ENCODE results near the gene CREB3L2. TPM values are rescaled to one million over a fixed set of nuclear protein-coding genes. Genes with fewer than 3 reads are reported as not detected.
"Not testable (repeated sequence)": the region's sequence is repeated elsewhere in the genome, so short reads cannot be mapped to it uniquely, and the experiment has no call there.

Gene CREB3L2
- total RNA-seq, 4 donors from 2014 or later = 7.9 to 19.1 (median 11.7) TPM

DNA sequence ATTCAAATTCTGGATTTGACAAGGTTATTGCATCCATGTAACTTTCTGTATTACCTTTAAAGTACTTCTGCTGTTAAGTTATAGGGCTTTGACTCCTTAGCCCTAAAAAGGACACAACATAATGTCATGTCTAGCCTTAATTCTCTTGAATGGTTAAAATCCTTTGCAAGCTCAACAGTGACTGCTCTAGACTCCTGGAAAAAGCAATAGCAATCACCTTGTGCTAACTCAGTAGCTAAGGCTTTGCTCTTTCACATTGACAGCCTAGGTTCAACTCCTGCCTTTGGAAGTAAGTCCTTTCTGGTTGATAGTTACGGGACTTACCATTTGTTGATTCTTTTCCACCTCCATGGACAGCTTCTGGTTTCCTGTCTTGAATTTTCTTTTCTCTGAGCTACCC lies 16.1 kb upstream of the CREB3L2 start:
- DNase-seq (ENCODE audit: low spot score in 2 of 2) = no peak
- no peak overlapping the region for H3K4me3 ChIP-seq (ENCODE audit: low read depth, poor library complexity, severe bottlenecking)
- WGBS, 2 donors = 93 to 100% methylated on average over 1 of the region's 1 CpG
- intact Hi-C loops (cut with DNase I; ENCODE audit: low total_unique reads) = loop anchor here (10.0 kb wide), 1 partner anchor 363 kb away; no protein-coding TSS in a partner anchor
- no peak for TF ChIP-seq POLR2A (IDR thresholded peaks at IDR 0.05)

DNA sequence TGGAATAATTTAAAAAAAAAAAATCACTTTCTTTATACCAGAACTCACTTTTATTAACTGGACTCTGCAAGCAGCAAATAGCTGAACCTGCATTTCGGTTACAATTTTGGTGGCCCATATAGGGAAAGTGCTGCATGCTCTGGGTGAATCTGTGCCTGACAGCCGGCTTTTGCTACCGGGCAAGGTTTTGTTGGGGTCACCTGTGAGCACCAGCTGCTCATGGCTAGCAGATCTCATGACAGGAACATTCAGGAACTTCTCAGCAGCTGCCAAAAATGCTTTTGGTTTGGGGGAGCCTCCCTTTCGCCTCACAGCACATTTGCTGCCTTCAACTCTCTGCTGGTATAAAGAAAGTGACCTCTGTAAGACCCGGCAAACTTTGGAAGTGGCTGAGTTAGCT lies 13.2 kb upstream of the CREB3L2 start:
- TF ChIP-seq POLR2A (IDR thresholded peaks at IDR 0.05) = no peak
- TF ChIP-seq, protein P1, sequence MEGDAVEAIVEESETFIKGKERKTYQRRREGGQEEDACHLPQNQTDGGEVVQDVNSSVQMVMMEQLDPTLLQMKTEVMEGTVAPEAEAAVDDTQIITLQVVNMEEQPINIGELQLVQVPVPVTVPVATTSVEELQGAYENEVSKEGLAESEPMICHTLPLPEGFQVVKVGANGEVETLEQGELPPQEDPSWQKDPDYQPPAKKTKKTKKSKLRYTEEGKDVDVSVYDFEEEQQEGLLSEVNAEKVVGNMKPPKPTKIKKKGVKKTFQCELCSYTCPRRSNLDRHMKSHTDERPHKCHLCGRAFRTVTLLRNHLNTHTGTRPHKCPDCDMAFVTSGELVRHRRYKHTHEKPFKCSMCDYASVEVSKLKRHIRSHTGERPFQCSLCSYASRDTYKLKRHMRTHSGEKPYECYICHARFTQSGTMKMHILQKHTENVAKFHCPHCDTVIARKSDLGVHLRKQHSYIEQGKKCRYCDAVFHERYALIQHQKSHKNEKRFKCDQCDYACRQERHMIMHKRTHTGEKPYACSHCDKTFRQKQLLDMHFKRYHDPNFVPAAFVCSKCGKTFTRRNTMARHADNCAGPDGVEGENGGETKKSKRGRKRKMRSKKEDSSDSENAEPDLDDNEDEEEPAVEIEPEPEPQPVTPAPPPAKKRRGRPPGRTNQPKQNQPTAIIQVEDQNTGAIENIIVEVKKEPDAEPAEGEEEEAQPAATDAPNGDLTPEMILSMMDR (IDR thresholded peaks at IDR 0.05) = no peak

DNA sequence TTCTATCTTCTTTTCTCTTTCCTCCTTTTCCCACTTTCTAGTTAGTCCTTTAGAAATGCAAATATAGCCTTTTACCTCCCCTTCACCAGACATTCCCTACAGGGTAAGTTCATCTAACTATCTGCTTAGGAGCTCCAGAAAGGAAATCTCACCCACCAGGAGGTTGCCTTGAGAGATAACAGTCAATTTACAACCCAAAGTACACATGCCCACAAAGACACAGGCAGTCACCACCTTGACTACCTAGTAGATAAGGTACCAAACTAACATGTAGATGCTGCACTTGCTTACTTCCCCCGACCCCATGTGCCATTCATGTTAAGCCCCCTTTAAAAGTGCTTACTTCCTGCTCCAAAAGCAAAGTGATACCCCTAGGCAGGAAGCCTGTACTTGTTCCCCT lies 12.8 kb upstream of the CREB3L2 start:
- TF ChIP-seq, protein P1 (IDR thresholded peaks at IDR 0.05) = no peak
- TF ChIP-seq POLR2A (IDR thresholded peaks at IDR 0.05) = no peak
- 76 to 87% methylated on average over 1 of the region's 1 CpG for WGBS, 2 donors
- DNase-seq (ENCODE audit: low spot score in 2 of 2) = no peak
- no peak overlapping the region for H3K4me3 ChIP-seq (ENCODE audit: low read depth, poor library complexity, severe bottlenecking)
- intact Hi-C loops (cut with DNase I; ENCODE audit: low total_unique reads) = loop anchor here (10.0 kb wide), 1 partner anchor 360 kb away; no protein-coding TSS in a partner anchor

More for the DNA sequence above, 13.2 kb upstream of the CREB3L2 start:
- DNase-seq (ENCODE audit: low spot score in 2 of 2) = no peak
- intact Hi-C loops (cut with DNase I; ENCODE audit: low total_unique reads) = loop anchor here (10.0 kb wide), 1 partner anchor 360 kb away; no protein-coding TSS in a partner anchor
- WGBS, 2 donors = 91 to 94% methylated on average over 5 of the region's 5 CpGs
- no peak overlapping the region for H3K4me3 ChIP-seq (ENCODE audit: low read depth, poor library complexity, severe bottlenecking)

DNA sequence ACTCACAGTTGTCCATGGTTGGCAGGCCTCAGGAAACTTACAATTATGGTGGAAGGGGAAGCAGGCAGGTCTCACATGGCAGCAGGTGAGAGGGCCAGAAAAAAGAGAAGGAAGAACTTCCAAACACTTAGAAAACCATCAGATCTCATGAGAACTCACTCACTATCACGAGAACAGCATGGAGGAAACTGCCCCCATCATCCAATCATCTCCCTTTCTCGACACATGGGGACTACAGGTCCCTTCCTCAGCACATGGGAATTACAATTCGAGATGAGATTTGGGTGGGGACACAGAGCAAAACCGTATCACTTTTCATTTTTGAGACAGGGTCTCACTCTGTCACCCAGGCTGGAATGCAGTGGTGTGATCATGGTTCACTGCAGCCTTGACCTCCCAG lies 12.3 kb upstream of the CREB3L2 start:
- intact Hi-C loops (cut with DNase I; ENCODE audit: low total_unique reads) = loop anchor here (10.0 kb wide), 1 partner anchor 359 kb away; no protein-coding TSS in a partner anchor
- WGBS, 2 donors = 88 to 89% methylated on average over 4 of the region's 4 CpGs

DNA sequence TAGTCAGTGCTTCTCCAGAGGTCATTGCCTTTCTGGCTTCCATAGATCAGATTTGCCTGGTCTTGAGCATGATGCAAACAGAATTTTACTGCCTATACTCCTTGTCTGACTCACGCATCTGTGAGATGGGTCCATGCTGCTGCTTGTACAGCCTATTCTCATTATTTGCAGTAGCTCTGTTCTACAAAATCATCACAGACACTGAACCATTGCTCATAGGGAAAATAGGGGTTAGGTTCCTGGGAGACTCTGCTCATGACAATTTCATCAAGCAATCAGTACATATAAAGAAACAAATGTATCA lies 7.4 kb upstream of the CREB3L2 start:
- intact Hi-C loops (cut with DNase I; ENCODE audit: low total_unique reads) = no loop called here

More for the DNA sequence above, 12.3 kb upstream of the CREB3L2 start:
- not testable (repeated sequence) for H3K4me3 ChIP-seq (ENCODE audit: low read depth, poor library complexity, severe bottlenecking); DNase-seq (ENCODE audit: low spot score in 2 of 2)

DNA sequence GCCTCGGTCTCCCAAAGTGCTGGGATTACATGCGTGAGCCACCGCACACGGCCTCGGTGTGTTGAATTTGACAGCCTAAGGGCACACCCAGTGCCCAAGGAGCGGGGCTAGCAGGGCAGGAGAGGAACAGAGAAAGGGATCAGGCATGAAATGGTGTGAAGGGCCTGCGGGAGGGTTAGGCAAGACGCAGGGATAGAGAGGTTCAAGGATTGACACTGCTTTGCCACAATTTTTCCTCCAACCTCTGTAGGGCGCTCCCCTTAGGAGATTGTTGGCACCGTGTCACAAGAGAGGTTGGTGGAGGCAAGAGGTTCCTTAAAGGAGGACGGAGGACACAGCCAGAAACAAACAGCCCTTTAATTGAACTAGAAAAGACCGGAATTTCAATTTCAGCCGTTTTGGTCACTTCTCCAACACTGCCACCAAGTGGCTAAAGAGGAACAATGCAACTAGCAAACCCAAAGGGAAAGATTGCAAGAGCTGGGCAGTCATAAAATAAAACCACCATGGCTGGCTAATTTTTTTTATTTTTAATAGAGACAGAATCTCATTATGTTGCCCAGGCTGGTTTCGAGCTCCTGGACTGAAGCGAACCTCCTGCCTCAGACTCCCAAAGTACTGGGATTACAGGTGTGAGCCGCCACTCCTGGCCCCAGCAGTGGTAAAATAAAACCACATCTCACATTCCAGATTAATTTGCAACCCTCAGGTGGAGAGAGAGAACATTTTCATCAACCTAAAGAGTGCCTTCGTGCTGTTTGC lies 6.9 kb upstream of the CREB3L2 start:
- intact Hi-C loops (cut with DNase I; ENCODE audit: low total_unique reads) = no loop called here
- DNase-seq (ENCODE audit: low spot score in 2 of 2) = no peak

More for the DNA sequence above, 7.4 kb upstream of the CREB3L2 start:
- DNase-seq (ENCODE audit: low spot score in 2 of 2) = no peak
- TF ChIP-seq POLR2A (IDR thresholded peaks at IDR 0.05) = no peak
- TF ChIP-seq, protein P1 (IDR thresholded peaks at IDR 0.05) = no peak
- WGBS, 2 donors = 83 to 91% methylated on average over 1 of the region's 1 CpG
- H3K4me3 ChIP-seq (ENCODE audit: low read depth, poor library complexity, severe bottlenecking) = no peak overlapping the region

More for the DNA sequence above, 6.9 kb upstream of the CREB3L2 start:
- no peak for TF ChIP-seq POLR2A (IDR thresholded peaks at IDR 0.05)
- TF ChIP-seq, protein P1 (IDR thresholded peaks at IDR 0.05) = peak in 1 of 3 donors; percentile 41
- WGBS, 2 donors = 45 to 47% methylated on average over 17 of the region's 17 CpGs
- H3K4me3 ChIP-seq (ENCODE audit: low read depth, poor library complexity, severe bottlenecking) = no peak overlapping the region

All from lower leg skin (tissue), 4 donors.